Measurements from ENCODE around the gene POLR3A. TPM values are rescaled to one million over a fixed set of nuclear protein-coding genes. Genes with fewer than 3 reads are reported as not detected.

POLR3A gene
- total RNA-seq, 2 experiments from 2014 or later = 25.2 to 26.7 TPM

Other genes with a start within 250 kb of the POLR3A start
- gene DLG5, start 102.8 kb downstream of the POLR3A start, total RNA-seq = 1 to 10 TPM; 1.6 to 2.1 TPM
- gene RPS24, start 4.3 kb upstream of the POLR3A start, total RNA-seq = 1,000 to 10,000 TPM; 2,309 to 2,336 TPM

Measured in activated naive CD8-positive, alpha-beta T cell treated with anti-CD3 and anti-CD28 coated beads for 36 hours (primary cell).